Peyer's patch (tissue), 4 donors: ENCODE measurements around the gene RBM19. TPM values are rescaled to one million over a fixed set of nuclear protein-coding genes. Genes with fewer than 3 reads are reported as not detected.

ENCODE experiments used
- DNase-seq, 3 donors: peaks; one replicate each; pipeline ENCODE4 v3.0.0-alpha.2; 2017 to 2019
- H3K27ac ChIP-seq, 4 donors: fragments of 200-600 bp; sonication (generic); one replicate each; pipeline ENCODE4 v1.5.1; 2016 to 2019
- H3K27me3 ChIP-seq, 2 donors: fragments of 200-600 bp; sonication (generic); one replicate each; pipeline ENCODE4 v1.5.1; 2019
- H3K36me3 ChIP-seq, 3 donors: fragments of 200-600 bp; sonication (generic); one replicate each; pipeline ENCODE4 v1.5.1; 2016 to 2019
- H3K4me1 ChIP-seq, 4 donors: fragments of 200-600 bp; sonication (generic); one replicate each; pipeline ENCODE4 v1.5.1; 2016 to 2019
- H3K4me3 ChIP-seq, 4 donors: fragments of 200-600 bp; sonication (generic); 1 replicate in 3 of 4; 2 replicates in 1 of 4; pipeline ENCODE4 v1.5.1; 2016 to 2019; ENCODE audit warnings: mild to moderate bottlenecking in 1 of 4
- H3K9me3 ChIP-seq, 4 donors: fragments of 200-600 bp; sonication (generic); one replicate each; pipeline ENCODE4 v1.5.1; 2016 to 2019; ENCODE audit warnings: mild to moderate bottlenecking in 1 of 4
- POLR2A ChIP-seq, 2 donors: fragments of 450-650 bp; IDR thresholded peaks; one replicate each; pipeline ENCODE4 v1.5.1; 2017; ENCODE audit warnings: antibody characterized with exemption in 2 of 2, mild to moderate bottlenecking in 2 of 2, moderate library complexity in 2 of 2
- total RNA-seq, 4 donors: library from RNA; depleted of rRNA; stranded (reverse); fragments of >200 nt; gene quantifications; one replicate each; pipeline ENCODE4 v1.1.0, GENCODE V29; 2016
- TF ChIP-seq, protein P1 (sequence below), 6 experiments: fragments of 450-650 bp in 4 of 6; fragments of 200-600 bp in 2 of 6; sonication (generic) in 1 of 6; IDR thresholded peaks; one replicate each; pipeline ENCODE4 v1.5.1; 2017 to 2019; ENCODE audit warnings: antibody characterized with exemption in 6 of 6, mild to moderate bottlenecking in 3 of 6, moderate library complexity in 1 of 6

RBM19 gene
- total RNA-seq, 4 donors from 2014 or later, result 20.7 to 178 (median 48.0) TPM

DNA sequence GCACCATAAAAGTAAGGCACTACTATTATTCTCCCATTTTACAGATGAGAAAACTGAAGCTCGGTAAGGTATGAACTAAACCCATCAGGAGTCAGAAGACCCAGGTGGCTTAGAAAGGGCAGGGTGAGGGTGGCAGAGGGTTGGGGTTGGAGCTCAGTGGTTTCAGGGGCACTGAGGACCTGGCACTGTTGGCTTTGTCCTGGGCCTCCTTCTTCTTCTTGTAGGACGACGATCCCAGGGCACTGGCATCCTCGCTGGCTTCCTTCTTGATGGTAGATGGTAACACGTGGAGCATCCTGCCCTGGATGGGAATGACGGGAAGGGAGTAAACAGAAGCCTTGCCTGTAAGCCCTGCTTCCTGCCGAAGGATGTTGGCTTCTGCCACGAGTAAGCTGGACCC is 19.9 kb downstream of the RBM19 start:
- no peaks in the 10 kb centered on the region for H3K9me3 ChIP-seq
- TF ChIP-seq, protein P1, sequence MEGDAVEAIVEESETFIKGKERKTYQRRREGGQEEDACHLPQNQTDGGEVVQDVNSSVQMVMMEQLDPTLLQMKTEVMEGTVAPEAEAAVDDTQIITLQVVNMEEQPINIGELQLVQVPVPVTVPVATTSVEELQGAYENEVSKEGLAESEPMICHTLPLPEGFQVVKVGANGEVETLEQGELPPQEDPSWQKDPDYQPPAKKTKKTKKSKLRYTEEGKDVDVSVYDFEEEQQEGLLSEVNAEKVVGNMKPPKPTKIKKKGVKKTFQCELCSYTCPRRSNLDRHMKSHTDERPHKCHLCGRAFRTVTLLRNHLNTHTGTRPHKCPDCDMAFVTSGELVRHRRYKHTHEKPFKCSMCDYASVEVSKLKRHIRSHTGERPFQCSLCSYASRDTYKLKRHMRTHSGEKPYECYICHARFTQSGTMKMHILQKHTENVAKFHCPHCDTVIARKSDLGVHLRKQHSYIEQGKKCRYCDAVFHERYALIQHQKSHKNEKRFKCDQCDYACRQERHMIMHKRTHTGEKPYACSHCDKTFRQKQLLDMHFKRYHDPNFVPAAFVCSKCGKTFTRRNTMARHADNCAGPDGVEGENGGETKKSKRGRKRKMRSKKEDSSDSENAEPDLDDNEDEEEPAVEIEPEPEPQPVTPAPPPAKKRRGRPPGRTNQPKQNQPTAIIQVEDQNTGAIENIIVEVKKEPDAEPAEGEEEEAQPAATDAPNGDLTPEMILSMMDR (IDR thresholded peaks at IDR 0.05), result no peak
- TF ChIP-seq POLR2A (IDR thresholded peaks at IDR 0.05), result no peak
- DNase-seq, result no peak
- no peaks in the 10 kb centered on the region for H3K27me3 ChIP-seq
- peaks cover 0 to 86% (median 0%) of the 10 kb centered on the region in 3 donors for H3K36me3 ChIP-seq
- no peaks in the 10 kb centered on the region for H3K4me1 ChIP-seq
- no peak overlapping the region for H3K27ac ChIP-seq
- no peak overlapping the region for H3K4me3 ChIP-seq

DNA sequence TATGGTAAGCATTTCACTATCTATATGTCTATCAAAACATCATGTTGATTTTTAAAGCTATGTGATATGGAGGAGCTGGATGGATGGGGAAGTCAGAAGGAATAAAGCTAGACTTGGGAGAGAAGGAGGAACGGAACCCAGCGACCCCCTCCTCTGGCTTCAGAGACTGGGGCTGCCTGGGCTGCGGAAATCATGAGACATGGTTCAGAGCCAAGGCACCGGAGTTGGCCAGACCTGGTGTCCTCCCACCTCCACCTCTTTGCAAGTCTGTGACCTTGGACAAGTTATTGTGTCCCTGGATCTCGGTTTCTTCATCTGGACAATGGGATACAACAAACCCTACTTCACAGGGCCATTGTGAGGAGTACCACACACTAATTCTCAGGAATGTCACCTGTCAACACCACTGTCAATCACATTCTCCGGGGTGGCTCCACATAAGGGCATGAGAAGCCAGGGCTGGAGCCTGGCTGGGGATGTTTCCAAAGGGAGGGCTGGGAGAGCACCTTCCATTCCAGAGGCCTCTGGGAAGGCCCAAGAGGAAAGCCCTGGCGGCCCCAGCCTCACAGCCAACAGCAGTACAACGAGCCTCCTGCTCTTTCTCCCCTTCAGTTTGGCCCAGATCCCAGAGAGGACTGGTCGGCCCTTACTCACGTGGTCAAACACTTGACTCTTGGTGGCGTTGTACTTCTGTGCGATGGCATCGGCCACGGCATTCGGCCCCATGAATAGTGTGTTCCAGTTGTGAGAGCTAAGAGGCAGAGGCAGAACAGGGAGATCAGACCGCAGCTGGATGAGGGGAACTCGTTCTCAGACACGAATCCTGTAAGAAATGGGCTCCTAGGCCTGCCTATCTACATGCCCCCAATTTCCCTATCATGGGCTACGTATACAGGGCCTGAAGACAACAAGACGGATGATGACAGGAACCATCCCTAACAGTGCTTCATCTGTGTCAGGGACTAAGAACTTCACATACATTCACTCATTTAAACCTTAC is 20.7 kb downstream of the RBM19 start:
- no peak overlapping the region for H3K27ac ChIP-seq

DNA sequence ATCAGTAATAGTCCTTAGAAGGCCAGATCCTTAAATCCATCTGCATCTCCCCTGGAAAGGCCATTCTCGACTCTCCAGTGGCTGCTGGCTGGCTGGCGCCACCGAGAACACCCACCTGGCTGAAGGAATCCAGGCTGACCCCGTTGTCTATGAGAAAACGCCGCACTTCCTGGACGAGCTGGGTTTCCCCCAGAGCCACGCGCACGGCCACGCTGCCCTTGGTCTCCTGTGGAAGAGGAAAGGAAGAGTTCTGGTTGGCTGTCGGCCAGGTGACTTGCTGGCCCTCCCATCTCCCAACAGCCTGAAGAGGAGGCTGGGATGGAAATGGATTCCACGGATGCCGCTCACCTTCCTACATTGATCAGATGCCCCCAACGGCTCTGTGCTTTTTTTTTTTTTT is 23.9 kb downstream of the RBM19 start:
- no peaks in the 10 kb centered on the region for H3K4me1 ChIP-seq
- TF ChIP-seq POLR2A (IDR thresholded peaks at IDR 0.05), result no peak
- TF ChIP-seq, protein P1 (IDR thresholded peaks at IDR 0.05), result no peak
- H3K4me3 ChIP-seq, result no peak overlapping the region
- H3K9me3 ChIP-seq, result no peaks in the 10 kb centered on the region
- H3K27ac ChIP-seq, result no peak overlapping the region
- no peaks in the 10 kb centered on the region for H3K27me3 ChIP-seq
- H3K36me3 ChIP-seq, result peaks cover 0 to 97% (median 0%) of the 10 kb centered on the region in 3 donors
- no peak for DNase-seq

More for the DNA sequence above, 20.7 kb downstream of the RBM19 start:
- H3K4me3 ChIP-seq, result no peak overlapping the region
- TF ChIP-seq, protein P1 (IDR thresholded peaks at IDR 0.05), result no peak
- TF ChIP-seq POLR2A (IDR thresholded peaks at IDR 0.05), result no peak
- no peak for DNase-seq
- H3K9me3 ChIP-seq, result no peaks in the 10 kb centered on the region
- H3K27me3 ChIP-seq, result no peaks in the 10 kb centered on the region
- no peaks in the 10 kb centered on the region for H3K4me1 ChIP-seq
- peaks cover 0 to 93% (median 0%) of the 10 kb centered on the region in 3 donors for H3K36me3 ChIP-seq

DNA sequence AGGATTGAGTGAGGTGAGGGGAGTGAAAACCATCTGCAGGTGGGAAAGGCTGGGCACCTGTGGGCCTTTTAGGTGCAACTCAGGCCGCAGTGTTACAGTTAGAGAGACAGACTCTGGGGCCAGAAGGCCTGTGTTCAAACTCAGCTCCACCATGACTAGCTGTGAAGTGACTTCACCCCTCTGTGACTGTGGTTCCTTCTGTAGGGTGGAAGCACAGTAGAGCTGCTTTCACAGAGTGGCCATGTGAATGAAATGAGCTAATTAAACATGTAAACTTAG is 25.0 kb downstream of the RBM19 start:
- no peak for TF ChIP-seq POLR2A (IDR thresholded peaks at IDR 0.05)
- TF ChIP-seq, protein P1 (IDR thresholded peaks at IDR 0.05), result no peak
- Histone ChIP-seq H3K4me1 (no peaks in the 10 kb centered on the region), H3K27ac (no peak overlapping the region), H3K36me3 (peaks cover 0 to 98% (median 0%) of the 10 kb centered on the region in 3 donors), H3K4me3 (no peak overlapping the region), H3K27me3 (no peaks in the 10 kb centered on the region), H3K9me3 (no peaks in the 10 kb centered on the region)
- no peak for DNase-seq

DNA sequence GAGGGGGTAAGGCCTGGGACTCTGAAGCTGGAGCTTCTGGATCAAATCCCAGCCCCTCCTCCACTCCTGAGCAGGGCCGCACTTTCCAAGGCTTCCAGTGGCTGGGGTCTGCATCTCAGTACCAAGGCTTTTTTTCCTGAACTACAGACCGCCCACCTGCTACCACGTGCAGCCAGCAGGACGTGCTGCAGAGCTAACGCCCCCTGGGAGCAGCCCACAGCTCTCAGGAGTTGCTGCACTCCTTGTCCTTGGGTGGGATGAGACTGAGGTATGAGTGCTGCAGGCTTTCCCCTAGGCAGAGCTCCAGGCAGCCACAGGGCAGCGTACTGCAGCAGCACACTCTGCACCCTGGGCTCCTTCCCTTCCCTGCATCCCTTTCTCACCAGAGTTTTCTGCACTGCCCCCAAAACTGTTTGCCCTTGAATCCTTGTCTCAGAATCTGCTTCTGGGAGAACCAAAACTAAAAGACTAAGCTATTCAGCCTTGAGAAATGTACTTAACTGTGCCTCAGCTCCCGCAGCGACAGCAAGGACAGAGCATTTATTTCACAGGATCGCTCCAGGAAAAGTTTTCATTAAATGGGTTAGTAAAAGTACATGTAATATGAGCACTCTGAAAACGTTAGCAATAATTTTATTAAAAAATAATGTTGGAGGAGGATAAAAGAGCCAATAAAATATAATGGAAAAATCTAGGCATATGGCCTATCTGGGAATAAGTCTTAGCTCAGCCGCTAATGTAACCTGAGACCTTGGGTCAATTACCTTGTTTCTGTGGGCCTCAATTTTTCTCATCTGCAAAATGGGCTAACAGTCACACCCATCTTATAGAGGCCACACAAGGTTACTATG is 25.5 kb downstream of the RBM19 start:
- TF ChIP-seq, protein P1 (IDR thresholded peaks at IDR 0.05), result no peak
- no peak for TF ChIP-seq POLR2A (IDR thresholded peaks at IDR 0.05)
- H3K36me3 ChIP-seq, result peaks cover 0 to 97% (median 0%) of the 10 kb centered on the region in 3 donors
- DNase-seq, result no peak
- H3K4me1 ChIP-seq, result no peaks in the 10 kb centered on the region
- no peak overlapping the region for H3K27ac ChIP-seq
- H3K27me3 ChIP-seq, result no peaks in the 10 kb centered on the region
- H3K9me3 ChIP-seq, result no peaks in the 10 kb centered on the region
- no peak overlapping the region for H3K4me3 ChIP-seq
